ENCODE results near the gene HECW1.

DNA sequence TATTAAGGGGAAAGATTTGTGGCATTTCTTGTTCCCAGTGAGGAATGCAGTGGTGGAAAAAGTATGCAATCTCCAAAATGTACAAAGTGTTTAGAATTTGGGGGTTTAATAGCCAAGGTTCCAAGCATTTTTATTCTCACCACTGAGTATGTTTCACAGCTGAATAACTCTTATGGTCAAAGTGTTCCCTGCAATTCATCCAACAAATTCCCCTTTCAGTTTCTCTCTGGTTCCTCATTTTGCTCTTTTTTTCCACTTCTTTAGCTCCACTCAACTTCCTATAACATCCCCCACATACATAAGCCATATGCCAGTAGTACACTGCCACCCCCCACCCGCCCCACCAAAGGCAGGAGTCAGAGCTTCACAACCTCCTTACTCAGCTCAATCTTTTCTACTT is 4.6 kb downstream of the HECW1 start:
- TF ChIP-seq, protein P1, sequence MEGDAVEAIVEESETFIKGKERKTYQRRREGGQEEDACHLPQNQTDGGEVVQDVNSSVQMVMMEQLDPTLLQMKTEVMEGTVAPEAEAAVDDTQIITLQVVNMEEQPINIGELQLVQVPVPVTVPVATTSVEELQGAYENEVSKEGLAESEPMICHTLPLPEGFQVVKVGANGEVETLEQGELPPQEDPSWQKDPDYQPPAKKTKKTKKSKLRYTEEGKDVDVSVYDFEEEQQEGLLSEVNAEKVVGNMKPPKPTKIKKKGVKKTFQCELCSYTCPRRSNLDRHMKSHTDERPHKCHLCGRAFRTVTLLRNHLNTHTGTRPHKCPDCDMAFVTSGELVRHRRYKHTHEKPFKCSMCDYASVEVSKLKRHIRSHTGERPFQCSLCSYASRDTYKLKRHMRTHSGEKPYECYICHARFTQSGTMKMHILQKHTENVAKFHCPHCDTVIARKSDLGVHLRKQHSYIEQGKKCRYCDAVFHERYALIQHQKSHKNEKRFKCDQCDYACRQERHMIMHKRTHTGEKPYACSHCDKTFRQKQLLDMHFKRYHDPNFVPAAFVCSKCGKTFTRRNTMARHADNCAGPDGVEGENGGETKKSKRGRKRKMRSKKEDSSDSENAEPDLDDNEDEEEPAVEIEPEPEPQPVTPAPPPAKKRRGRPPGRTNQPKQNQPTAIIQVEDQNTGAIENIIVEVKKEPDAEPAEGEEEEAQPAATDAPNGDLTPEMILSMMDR (optimal IDR thresholded peaks at IDR 0.05 in 1 of 3, IDR thresholded peaks at IDR 0.05 in 1 of 3, conservative IDR thresholded peaks at IDR 0.05 in 1 of 3; ENCODE audit: extremely low read depth in 1 of 3, insufficient read depth in 2 of 3, low read length in 3 of 3): no peak
- TF ChIP-seq EZH2 (IDR thresholded peaks at IDR 0.05; ENCODE audit: low read length): no peak

Measured in keratinocyte (primary cell).